Hippocampal formation (tissue), 2 donors: ENCODE results near the gene AKR1E2.

Source experiments
- DNase-seq, 2 donors: peaks; one replicate each; lab custom pipeline; 2025; lab: John Stamatoyannopoulos, UW

The AKR1E2 gene

GRCh38 chr10:4825868-4826791 is at the start of gene AKR1E2:
Gene AKR1E2 (plus strand): TSS chr10:4826207. CDS start chr10:4826325, 118 bp downstream.
- peak; percentile 50 to 56 for DNase-seq

GRCh38 chr10:4776234-4776638 is 49.8 kb upstream of the AKR1E2 start:
- DNase-seq = no peak

DNA sequence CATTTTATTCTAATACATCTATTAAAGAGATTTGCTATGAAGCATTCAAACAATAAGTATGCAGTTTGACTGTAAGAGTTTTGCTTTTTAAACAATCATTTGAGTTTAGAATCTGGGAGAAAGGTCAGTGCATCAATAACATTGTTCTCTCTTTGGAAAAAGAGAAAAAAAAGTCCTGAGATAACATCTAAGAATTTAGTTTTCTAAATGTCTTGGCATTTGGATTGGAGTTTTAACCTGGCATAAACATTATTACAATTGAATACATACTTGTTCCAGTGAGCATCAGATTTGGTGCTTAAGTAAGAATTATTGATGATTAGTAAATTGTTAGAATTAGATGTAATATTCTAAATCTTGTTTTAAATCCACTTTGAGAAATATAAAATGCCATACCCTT is 47.2 kb upstream of the AKR1E2 start:
- no peak for DNase-seq

GRCh38 chr10:4780091-4780490 is 45.9 kb upstream of the AKR1E2 start:
- DNase-seq = no peak

DNA sequence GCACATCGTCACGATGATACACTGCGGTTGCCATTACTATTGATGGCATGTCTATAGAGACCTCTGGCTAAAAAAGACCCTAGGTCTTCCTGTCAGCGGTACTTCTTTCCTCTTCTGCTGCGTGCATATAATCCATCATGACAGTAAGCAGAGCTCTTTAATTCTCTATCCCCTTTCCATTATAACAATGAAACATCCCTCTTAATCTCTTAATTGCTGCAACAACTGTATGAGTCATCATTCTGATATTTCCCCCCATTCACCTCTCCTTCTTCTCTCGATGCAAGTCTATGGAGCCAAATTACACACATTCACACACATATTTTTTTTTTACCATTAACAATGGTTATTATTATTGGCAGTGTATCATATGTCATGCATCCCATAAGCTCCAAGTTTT is 45.2 kb upstream of the AKR1E2 start:
- no peak for DNase-seq

DNA sequence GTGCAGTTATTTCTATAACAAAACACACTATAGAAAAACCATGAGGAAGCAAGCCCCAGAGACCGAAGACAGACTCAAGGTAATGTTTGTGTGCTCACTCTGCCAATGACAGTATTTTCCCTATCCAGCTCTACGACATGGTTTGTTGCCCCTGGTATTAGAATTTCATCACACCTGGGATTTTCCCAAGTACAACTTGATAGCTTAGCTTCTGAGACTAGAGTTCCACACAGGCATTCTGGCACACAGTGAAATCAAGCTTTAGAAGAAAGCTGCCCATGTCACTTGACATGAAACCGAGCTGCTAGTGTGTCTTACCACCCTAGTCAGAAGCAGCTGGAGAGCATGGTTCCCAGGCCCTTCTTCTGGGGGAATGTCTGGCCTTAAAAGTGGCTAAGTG is 44.1 kb upstream of the AKR1E2 start:
- DNase-seq = no peak

GRCh38 chr10:4784667-4785333 is 41.2 kb upstream of the AKR1E2 start:
- no peak for DNase-seq

GRCh38 chr10:4786043-4786839 is 39.8 kb upstream of the AKR1E2 start:
- DNase-seq = no peak

GRCh38 chr10:4790045-4790444 is 36.0 kb upstream of the AKR1E2 start:
- no peak for DNase-seq

- no peak for DNase-seq
These were observed 35.1 kb upstream of the AKR1E2 start for GRCh38 chr10:4790922-4791321.

- no peak for DNase-seq
These were observed 33.6 kb upstream of the AKR1E2 start for GRCh38 chr10:4792381-4792780.

- DNase-seq = no peak
These were observed 24.6 kb upstream of the AKR1E2 start for GRCh38 chr10:4801405-4801804.

DNA sequence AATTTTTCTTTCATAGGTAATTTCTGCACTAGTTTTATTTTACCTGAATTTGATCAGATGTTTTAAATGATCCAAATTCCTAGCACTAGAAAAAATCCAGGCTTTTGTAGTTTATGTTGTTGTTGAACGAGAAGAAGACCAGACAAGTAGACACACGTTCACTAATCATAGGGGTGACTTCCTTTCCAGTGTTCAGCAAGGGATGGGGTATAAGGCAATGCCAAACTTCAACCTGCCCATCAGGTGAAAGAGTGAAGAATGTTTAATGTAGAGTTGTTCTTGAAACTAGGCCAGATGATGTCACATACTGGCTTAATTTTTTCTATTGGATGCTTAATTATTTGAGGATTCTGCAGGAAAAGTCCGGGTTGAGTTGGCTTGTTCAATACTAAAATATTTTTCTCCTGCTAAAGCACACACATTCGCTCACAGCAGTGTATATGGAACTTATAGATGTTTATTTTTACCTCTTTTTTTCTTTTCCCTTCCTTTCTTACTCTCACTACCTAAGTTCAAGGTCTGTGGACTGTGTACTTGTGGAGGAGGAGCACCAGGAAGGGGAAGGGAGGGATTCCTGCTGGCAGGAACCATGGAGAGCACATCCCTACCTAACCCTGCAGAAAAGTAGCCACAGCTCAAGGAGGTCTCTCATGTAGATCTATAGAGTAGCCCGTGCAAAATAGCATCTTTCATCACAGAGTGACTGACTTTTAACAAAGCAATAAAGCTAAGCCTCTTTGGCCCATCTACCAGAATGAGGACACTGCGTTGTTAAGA is 23.1 kb upstream of the AKR1E2 start:
- no peak for DNase-seq

- DNase-seq = no peak
These were observed 22.2 kb upstream of the AKR1E2 start for GRCh38 chr10:4803822-4804221.

GRCh38 chr10:4804465-4804864 is 21.5 kb upstream of the AKR1E2 start:
- DNase-seq = no peak

DNA sequence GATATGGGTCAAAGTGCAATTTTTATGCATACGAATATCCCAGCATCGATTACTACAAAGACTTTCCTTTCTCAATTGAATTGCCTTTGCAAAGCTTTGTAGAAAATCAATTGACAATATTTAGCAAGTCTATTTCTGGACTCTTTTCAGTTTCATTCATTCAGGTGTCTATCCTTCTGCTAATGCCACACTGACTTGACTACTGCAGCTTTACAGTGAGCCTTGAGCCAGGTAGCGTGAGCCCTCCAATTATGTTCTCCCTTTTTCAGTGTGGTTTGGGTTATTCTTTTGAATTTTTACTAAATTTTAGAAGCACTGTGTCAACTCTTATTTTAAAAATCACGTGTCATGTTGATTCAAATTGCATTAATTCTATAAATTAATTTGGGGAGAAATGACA is 19.5 kb upstream of the AKR1E2 start:
- no peak for DNase-seq

GRCh38 chr10:4807761-4808507 is 18.1 kb upstream of the AKR1E2 start:
- no peak for DNase-seq

DNA sequence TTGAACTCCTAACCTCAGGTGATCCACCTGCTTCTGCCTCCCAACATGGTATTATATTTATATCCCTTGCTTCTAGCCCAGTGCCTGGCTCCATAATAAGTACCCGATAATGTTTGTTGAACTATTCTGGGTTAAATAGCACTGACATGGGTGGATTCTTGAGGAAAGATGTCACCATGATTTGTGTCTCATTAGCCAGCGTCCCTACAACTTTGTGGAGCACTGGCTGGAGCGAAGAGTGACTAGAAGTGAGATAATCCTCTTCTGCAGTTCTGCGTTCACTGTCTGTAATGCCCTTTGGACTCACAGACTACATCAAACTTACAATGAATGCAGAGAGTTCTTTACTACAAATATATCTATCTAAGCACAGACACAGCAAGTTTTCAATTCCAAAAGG is 16.9 kb upstream of the AKR1E2 start:
- DNase-seq = no peak

DNA sequence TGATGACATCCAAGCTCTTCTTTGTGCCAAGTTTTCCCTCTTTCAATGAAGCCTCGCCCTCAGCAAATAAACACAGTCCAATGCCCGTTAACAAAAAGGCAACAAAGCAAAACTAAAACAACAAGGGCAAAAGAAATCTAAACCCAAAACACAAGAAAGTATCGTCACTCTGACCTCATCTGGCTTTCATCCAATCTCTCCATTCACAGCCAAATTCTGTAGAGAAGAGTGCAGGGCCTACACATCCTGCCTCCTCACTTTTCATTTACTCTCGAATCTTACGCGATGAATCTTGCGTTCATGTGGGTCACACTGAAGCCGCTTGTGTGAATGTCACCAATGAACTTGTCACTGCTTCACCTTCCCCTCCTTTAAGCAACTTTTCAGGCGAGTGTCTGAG is 15.9 kb upstream of the AKR1E2 start:
- DNase-seq = no peak

GRCh38 chr10:4812046-4812445 is 14.0 kb upstream of the AKR1E2 start:
- no peak for DNase-seq

DNA sequence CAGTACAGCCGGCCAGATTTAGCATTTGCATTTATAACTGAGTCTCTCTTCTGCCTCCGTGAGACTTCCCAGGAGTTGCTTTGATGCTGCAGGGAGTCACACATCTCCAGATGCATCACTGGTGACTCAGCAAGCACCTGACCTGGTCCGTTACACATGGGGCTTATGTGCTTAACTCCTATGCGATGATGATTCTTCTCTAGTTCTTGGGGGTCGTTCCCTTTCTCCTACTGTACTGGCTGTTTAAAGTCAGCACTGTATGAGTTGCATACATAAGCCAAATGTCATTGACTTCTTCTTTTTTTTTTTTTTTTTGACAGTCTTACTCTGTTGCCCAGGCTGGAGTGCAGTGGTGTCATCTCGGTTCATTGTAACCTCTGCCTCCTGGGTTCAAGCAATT is 13.0 kb upstream of the AKR1E2 start:
- DNase-seq = no peak
